D721Med (cell line): ENCODE data around the gene DBT.

Experiments
- DNase-seq: peaks from one replicate; pipeline ENCODE4 v3.0.0; 2011; ENCODE audit warnings: low spot score; ENCODE audit not compliant: insufficient read length
- FAIRE-seq: peaks from 2 replicates; lab custom pipeline; 2011; peaks lifted over from hg19 to GRCh38; lab: Jason Lieb, UNC
- TF ChIP-seq, protein P1 (sequence below): IDR thresholded peaks from 2 replicates; pipeline ENCODE4 v1.5.1; 2012; ENCODE audit warnings: mild to moderate bottlenecking, control low read depth; ENCODE audit not compliant: insufficient read depth; ENCODE audit errors: missing control alignments

The DBT gene

DNA sequence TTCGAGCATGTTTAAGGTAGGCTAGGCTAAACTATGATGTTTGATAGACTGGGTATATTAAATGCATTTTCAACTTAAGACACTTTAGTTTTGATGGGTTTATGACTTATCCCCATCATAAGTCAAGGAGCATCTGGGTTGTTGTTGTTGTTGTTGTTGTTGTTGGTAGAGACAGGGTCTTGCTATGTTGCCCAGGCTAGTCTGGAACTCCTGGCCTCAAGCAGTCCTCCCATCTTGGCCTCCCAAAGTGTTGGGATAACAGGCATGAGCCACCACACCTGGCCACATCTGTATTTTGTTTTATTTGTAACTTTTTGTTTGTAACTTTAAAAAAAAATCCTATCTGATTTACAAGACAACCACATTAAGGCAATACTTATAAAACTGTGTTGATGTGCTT is 17.5 kb downstream of the DBT start:
- TF ChIP-seq, protein P1, sequence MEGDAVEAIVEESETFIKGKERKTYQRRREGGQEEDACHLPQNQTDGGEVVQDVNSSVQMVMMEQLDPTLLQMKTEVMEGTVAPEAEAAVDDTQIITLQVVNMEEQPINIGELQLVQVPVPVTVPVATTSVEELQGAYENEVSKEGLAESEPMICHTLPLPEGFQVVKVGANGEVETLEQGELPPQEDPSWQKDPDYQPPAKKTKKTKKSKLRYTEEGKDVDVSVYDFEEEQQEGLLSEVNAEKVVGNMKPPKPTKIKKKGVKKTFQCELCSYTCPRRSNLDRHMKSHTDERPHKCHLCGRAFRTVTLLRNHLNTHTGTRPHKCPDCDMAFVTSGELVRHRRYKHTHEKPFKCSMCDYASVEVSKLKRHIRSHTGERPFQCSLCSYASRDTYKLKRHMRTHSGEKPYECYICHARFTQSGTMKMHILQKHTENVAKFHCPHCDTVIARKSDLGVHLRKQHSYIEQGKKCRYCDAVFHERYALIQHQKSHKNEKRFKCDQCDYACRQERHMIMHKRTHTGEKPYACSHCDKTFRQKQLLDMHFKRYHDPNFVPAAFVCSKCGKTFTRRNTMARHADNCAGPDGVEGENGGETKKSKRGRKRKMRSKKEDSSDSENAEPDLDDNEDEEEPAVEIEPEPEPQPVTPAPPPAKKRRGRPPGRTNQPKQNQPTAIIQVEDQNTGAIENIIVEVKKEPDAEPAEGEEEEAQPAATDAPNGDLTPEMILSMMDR, result no peak
- FAIRE-seq (no peak), DNase-seq (no peak)

DNA sequence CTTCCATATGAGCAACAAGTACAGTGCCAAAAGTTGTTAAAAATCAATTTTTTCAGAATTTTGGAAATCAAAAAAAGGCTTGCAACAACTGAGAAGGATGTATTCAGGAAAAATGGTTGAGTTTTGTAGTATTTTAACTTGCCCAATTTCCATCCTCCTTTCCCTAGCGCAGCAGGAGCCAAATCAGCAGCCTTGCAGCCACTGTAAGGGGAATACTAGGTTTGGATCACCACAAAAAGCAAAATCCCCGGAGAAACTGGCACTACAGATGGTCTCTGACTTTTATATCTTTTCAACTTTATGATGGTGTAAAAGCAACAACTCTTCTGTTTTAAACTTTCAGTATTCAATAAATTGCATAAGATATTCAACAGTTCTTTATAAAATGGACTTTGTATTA is 17.9 kb downstream of the DBT start:
- peak; percentile 41 for FAIRE-seq
- DNase-seq, result no peak
- TF ChIP-seq, protein P1, result no peak

DNA sequence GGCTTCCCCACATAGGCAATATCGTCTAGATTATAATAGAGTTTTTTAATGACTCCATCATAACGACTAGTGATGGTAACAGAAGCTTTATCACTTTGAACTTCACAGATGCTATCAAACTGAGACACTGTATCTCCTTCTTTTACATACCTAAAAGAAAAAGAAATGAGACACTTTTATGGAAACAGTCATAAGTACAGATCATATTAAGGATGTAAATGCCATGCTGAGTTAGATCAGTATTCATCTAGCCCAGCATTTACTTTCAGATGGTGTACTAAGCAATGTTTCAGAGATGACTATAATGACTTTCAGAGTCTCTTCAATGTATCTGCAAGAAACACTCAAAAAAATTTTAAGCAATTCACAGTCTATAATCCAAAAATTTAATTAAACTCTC is 18.9 kb downstream of the DBT start:
- no peak for DNase-seq
- peak; percentile 60 for FAIRE-seq
- TF ChIP-seq, protein P1, result no peak

DNA sequence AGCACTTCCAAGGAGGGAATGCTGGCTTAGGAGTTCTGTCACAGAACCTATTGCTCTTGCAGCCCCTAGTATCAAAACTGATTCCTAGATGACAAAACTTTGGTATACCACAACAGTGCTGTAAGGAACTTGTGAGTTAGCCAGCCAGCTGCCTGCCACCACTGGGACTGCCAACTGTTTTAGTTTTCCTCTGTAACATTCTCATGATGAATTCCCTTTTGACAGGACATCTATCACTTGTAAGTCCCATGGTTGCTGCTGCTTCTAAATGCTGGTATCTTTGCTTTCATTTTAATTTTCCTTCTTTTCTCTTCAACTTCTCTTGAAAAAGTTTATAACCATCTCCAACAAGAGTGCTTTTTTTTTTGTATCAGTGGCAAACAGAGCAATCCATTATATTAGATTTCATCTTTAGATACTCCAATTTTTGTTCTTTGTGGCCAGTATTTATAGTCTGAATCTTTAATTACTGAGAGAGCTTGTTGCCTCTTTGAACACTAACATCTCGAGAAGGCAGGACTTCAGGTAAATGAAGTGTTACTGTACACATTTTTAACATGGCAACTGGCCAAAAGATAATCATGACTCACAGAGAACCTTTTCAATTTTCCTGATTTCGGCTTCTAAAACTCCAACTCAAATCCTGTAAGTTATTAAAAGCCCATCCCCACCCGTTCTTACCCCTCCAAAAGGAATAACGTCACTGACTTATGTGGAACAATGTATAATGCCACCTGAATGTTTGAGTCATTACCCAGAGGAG is 19.8 kb downstream of the DBT start:
- TF ChIP-seq, protein P1, result no peak
- DNase-seq, result no peak
- no peak for FAIRE-seq

DNA sequence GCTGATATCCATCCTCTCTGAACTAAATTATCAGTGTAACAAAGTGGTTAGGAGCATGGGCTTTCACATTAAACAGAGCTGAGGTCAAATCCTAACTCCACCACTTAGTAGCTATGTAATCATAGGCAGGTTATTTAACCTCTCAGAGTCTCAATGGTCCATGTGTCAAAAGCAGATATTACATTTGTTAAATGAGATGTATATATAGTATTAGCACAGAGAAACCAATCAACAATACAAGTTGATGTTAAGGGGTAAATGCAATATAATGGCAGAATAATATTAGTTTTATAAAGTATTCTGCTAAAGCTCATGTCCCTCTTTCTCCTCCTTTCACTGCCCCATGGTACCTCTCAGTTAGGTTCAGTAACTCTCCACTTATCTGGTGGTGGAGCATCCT is 27.2 kb downstream of the DBT start:
- TF ChIP-seq, protein P1, result no peak
- no peak for FAIRE-seq
- no peak for DNase-seq

DNA sequence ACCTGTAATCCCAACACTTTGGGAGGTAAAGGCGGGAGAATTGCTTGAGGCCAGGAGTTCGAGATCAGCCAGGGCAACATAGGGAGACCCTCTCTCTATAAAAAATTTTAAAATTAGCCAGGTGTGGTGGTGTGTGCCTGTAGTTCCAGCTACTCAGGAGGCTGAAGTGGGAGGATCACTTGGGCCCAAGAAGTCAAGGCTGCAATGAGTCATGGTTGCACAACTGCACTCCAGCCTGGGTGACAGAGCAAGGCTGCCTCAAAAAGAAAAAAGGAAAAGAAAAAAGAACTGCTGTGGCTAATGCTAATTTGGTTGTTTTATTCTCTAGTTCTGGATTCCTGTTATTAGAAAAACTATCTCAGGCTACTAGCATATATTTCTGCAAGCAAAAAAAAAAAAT is 29.8 kb downstream of the DBT start:
- DNase-seq (no peak), FAIRE-seq (no peak)
- TF ChIP-seq, protein P1, result no peak

DNA sequence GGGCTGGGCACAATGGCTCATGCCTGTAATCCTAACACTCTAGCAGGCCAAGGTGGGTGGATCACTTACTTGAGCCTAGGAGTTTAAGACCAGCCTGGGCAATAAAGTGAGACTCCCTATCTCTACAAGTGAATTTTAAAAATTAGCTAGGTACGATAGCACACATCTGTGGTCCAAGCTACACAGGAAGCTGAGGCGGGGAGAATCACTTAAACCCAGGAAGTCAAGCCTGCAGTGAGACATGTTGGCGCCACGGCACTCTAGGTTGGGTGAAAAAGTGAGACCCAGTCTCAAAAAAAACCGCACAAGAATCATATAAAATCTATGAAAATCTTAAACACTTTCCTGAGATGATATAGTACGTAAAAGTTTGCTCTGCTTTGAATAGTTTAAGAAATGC is 30.2 kb downstream of the DBT start:
- TF ChIP-seq, protein P1, result no peak
- DNase-seq (no peak), FAIRE-seq (no peak)
